K562 (cell line): Measurements from ENCODE around the gene ABHD3. TPM values are rescaled to one million over a fixed set of nuclear protein-coding genes. Genes with fewer than 3 reads are reported as not detected.

ENCODE experiments used
- ATAC-seq: fragments of 200-7000 bp; cut with Tn5 transposase; 3 replicates; pipeline ENCODE4 v1.9.1; 2020; ENCODE audit warnings: moderate library complexity
- BruUV-seq: library from RNA; stranded (reverse); fragments of 400-500 nt; replicated peaks from 2 replicates; lab custom pipeline; 2021; lab: Mats Ljungman, UMichigan
- CTCF ChIA-PET: fragments of 300-600 bp; formaldehyde crosslinking; extraction: SDS; loops from one replicate; lab custom pipeline; 2021; ENCODE audit warnings: low intra/inter-chr PET ratio; lab: Yijun Ruan, JAX
- POLR2A ChIA-PET: fragments of 300-600, 350-650 bp; sonication (Branson Sonifier 250); formaldehyde crosslinking; extraction: SDS; loops from one replicate; lab custom pipeline; 2021; ENCODE audit warnings: antibody characterized with exemption, inconsistent platforms; lab: Yijun Ruan, JAX
- DNase-seq, 4 experiments: peaks; one replicate each; pipeline versions ENCODE4 v3.0.0 to v3.0.0-alpha.2; 2011 to 2018; ENCODE audit warnings: low spot score in 3 of 4, mixed read lengths in 3 of 4; ENCODE audit errors: extremely low read depth in 1 of 4
- FAIRE-seq: peaks from 2 replicates; lab custom pipeline; 2011; peaks lifted over from hg19 to GRCh38; lab: Jason Lieb, UNC
- H2AFZ ChIP-seq: 2 replicates; pipeline ENCODE4 v1.6.0; 2011; ENCODE audit warnings: low read depth, low read length, control low read depth, inconsistent platforms
- H3K27ac ChIP-seq: fragments of 200-600 bp; 3 replicates; pipeline ENCODE4 v1.8.0; 2011; ENCODE audit warnings: low read depth, mild to moderate bottlenecking, control low read depth, inconsistent platforms, low read length, moderate library complexity, mixed read lengths; ENCODE audit errors: extremely low read depth
- H3K27me3 ChIP-seq, 2 experiments: fragments of 300-600 bp in 1 of 2; 2 replicates in 1 of 2; 3 replicates in 1 of 2; pipeline versions ENCODE4 v1.6.0 to v1.8.0; 2011; ENCODE audit warnings: inconsistent platforms in 2 of 2, low read length in 2 of 2, mild to moderate bottlenecking in 1 of 2, mixed read lengths in 1 of 2, moderate library complexity in 1 of 2; ENCODE audit not compliant: control insufficient read depth in 2 of 2, insufficient read depth in 2 of 2
- H3K36me3 ChIP-seq: fragments of 300-600 bp; 3 replicates; pipeline ENCODE4 v1.8.0; 2011; ENCODE audit warnings: mild to moderate bottlenecking, low read length, inconsistent platforms; ENCODE audit not compliant: control insufficient read depth, insufficient read depth
- H3K4me1 ChIP-seq, 2 experiments: fragments of 200-600 bp in 1 of 2; replicated peaks in 1 of 2; 2 replicates in 1 of 2; 3 replicates in 1 of 2; pipeline versions ENCODE4 v1.5.1 to v1.8.0; 2011; ENCODE audit warnings: inconsistent platforms in 2 of 2, low read length in 2 of 2, mild to moderate bottlenecking in 1 of 2, mixed read lengths in 1 of 2, moderate library complexity in 1 of 2; ENCODE audit not compliant: control insufficient read depth in 2 of 2, insufficient read depth in 2 of 2
- H3K4me2 ChIP-seq: 2 replicates; pipeline ENCODE4 v1.6.1; 2011; ENCODE audit warnings: low read length, control low read depth, inconsistent platforms, mixed read lengths; ENCODE audit not compliant: insufficient read depth
- H3K4me3 ChIP-seq: fragments of 200-600 bp; sonication (generic), shearing (Covaris generic); 2 replicates; pipeline ENCODE4 v1.5.1; 2016; ENCODE audit warnings: control low read depth, inconsistent platforms
- H3K79me2 ChIP-seq: fragments of 200-600 bp; 3 replicates; pipeline ENCODE4 v1.8.0; 2011; ENCODE audit warnings: low read length, inconsistent platforms; ENCODE audit not compliant: control insufficient read depth, insufficient read depth
- H3K9ac ChIP-seq, 2 experiments: 2 replicates each; pipeline versions ENCODE4 v1.6.0 to v1.6.1; 2011; ENCODE audit warnings: low read depth in 2 of 2, low read length in 2 of 2, control low read depth in 1 of 2, inconsistent platforms in 1 of 2, mild to moderate bottlenecking in 1 of 2, mixed read lengths in 1 of 2; ENCODE audit not compliant: insufficient read depth in 1 of 2
- H3K9me1 ChIP-seq: one replicate; pipeline ENCODE4 v1.6.0; 2011; ENCODE audit warnings: inconsistent platforms, mild to moderate bottlenecking, low read length, moderate library complexity; ENCODE audit not compliant: control insufficient read depth, insufficient read depth
- H3K9me3 ChIP-seq: replicated peaks from 2 replicates; pipeline ENCODE4 v1.5.1; 2011; ENCODE audit warnings: low read depth, low read length, inconsistent platforms; ENCODE audit not compliant: control insufficient read depth, insufficient read depth
- H4K20me1 ChIP-seq: replicated peaks from 2 replicates; pipeline ENCODE4 v1.6.1; 2011; ENCODE audit warnings: low read length, inconsistent platforms, mixed read lengths; ENCODE audit not compliant: control insufficient read depth, insufficient read depth
- BDP1 ChIP-seq: IDR thresholded peaks from 3 replicates; pipeline ENCODE4 v1.6.1; 2011; ENCODE audit not compliant: insufficient read length, insufficient read depth
- BRD4 ChIP-seq: fragments of 200-600 bp; sonication (generic); IDR thresholded peaks from 2 replicates; pipeline ENCODE4 v1.6.1; 2017; ENCODE audit warnings: inconsistent platforms
- CBX8 ChIP-seq: fragments of 200-600 bp; sonication (generic); IDR thresholded peaks from 2 replicates; pipeline ENCODE4 v1.6.1; 2012; ENCODE audit warnings: borderline replicate concordance, mixed run types, low read depth, mild to moderate bottlenecking, moderate library complexity, mixed read lengths, low read length, control low read depth, inconsistent platforms; ENCODE audit not compliant: poor library complexity, severe bottlenecking; ENCODE audit errors: extremely low read depth
- CHD4 ChIP-seq: fragments of 200-600 bp; sonication (generic); IDR thresholded peaks from 3 replicates; pipeline ENCODE4 v1.6.1; 2012; ENCODE audit warnings: low read depth, mild to moderate bottlenecking, mixed read lengths, low read length, inconsistent platforms; ENCODE audit not compliant: insufficient read depth, insufficient replicate concordance, poor library complexity, severe bottlenecking
- CREB1 ChIP-seq, 2 experiments: sonication (generic) in 1 of 2; formaldehyde crosslinking in 1 of 2; IDR thresholded peaks; 2 replicates each; pipeline versions ENCODE4 v1.6.1 to v1.8.0; 2012 to 2022; ENCODE audit warnings: inconsistent platforms in 1 of 2, mild to moderate bottlenecking in 1 of 2, missing genetic modification reagents in 1 of 2, moderate library complexity in 1 of 2
- ELF2 ChIP-seq: fragments of 250-450 bp; sonication (Bioruptor Pico); IDR thresholded peaks from 2 replicates; pipeline ENCODE4 v1.5.0; 2021; ENCODE audit warnings: mild to moderate bottlenecking
- FOXP1 ChIP-seq: sonication (generic); formaldehyde crosslinking; IDR thresholded peaks from 2 replicates; pipeline ENCODE4 v1.8.0; 2022; ENCODE audit warnings: mild to moderate bottlenecking, missing genetic modification reagents
- GATAD2A ChIP-seq: fragments of 450-650 bp; IDR thresholded peaks from 2 replicates; pipeline ENCODE4 v1.6.1; 2017
- NFXL1 ChIP-seq: fragments of 450-650 bp; formaldehyde crosslinking; IDR thresholded peaks from 2 replicates; pipeline ENCODE4 v1.4.0; 2021; ENCODE audit warnings: mild to moderate bottlenecking
- PHF20 ChIP-seq: fragments of 450-650 bp; IDR thresholded peaks from 2 replicates; pipeline ENCODE4 v1.6.1; 2018; ENCODE audit not compliant: partially characterized antibody
- SREBF2 ChIP-seq: sonication (generic); formaldehyde crosslinking; IDR thresholded peaks from 2 replicates; pipeline ENCODE4 v1.4.0; 2020; ENCODE audit warnings: mild to moderate bottlenecking, missing genetic modification reagents
- YBX1 ChIP-seq: fragments of 450-650 bp; IDR thresholded peaks from 2 replicates; pipeline ENCODE4 v1.7.1; 2016; ENCODE audit warnings: mild to moderate bottlenecking
- ZBTB1 ChIP-seq: sonication (generic); formaldehyde crosslinking; IDR thresholded peaks from 2 replicates; pipeline ENCODE4 v1.8.1; 2023; ENCODE audit warnings: missing genetic modification reagents, low read depth, mild to moderate bottlenecking, borderline replicate concordance
- ZKSCAN8 ChIP-seq: fragments of 200-800 bp; sonication (Bioruptor generic); IDR thresholded peaks from 2 replicates; pipeline ENCODE4 v1.6.1; 2016; ENCODE audit warnings: missing genetic modification characterization, missing compliant biosample characterization
- ZNF224 ChIP-seq: sonication (generic); formaldehyde crosslinking; IDR thresholded peaks from 2 replicates; pipeline ENCODE4 v1.8.0; 2022; ENCODE audit warnings: mild to moderate bottlenecking, missing genetic modification reagents
- ZNF282 ChIP-seq: sonication (generic); formaldehyde crosslinking; IDR thresholded peaks from 2 replicates; pipeline ENCODE4 v1.8.1; 2023; ENCODE audit warnings: missing genetic modification reagents
- ZNF316 ChIP-seq: fragments of 450-650 bp; IDR thresholded peaks from 2 replicates; pipeline ENCODE4 v1.6.1; 2016
- ZNF76 ChIP-seq: fragments of 250-450 bp; sonication (Bioruptor Pico); IDR thresholded peaks from 2 replicates; pipeline ENCODE4 v1.4.0; 2020; ENCODE audit warnings: mild to moderate bottlenecking, moderate library complexity, borderline replicate concordance
- WGBS: fragments of 100-300 bp; shearing (Covaris generic); methylation state at CpG from one replicate; pipeline ENCODE4 v1.1.6; 2016; ENCODE audit warnings: low coverage, mixed read lengths; ENCODE audit not compliant: insufficient coverage; ENCODE audit errors: missing lambda C conversion rate; 5-methylcytosine and 5-hydroxymethylcytosine counted together
- in situ Hi-C: fragments of 300-500 bp; cut with MboI; formaldehyde crosslinking; loops from 4 replicates; pipeline ENCODE4 v1.15.0; 2018; ENCODE audit warnings: inconsistent platforms, mixed read lengths
- intact Hi-C: fragments of 100-400 bp; cut with micrococcal nuclease; formaldehyde crosslinking; loops from 2 replicates; pipeline ENCODE4 v1.14.2; 2022
- polyA plus RNA-seq, 8 experiments: library from polyadenylated mRNA; depleted of rRNA in 4 of 8; stranded (reverse) in 5 of 8; unstranded in 3 of 8; fragments of >200 nt; fragmentation: Nextera tagmentation in 2 of 8; fragmentation: Illumina TruSeq in 1 of 8; extraction: Ambion mirVana in 2 of 8; extraction: Trizol in 1 of 8; gene quantifications; 2 replicates each; pipeline versions ENCODE4 v1.2.1 to v1.2.3, GENCODE V29; 2011 to 2014; ENCODE audit warnings: inconsistent platforms in 1 of 8, missing spikeins in 1 of 8
- total RNA-seq, 7 experiments: library from RNA; depleted of rRNA in 6 of 7; stranded (reverse); fragments of >200 nt in 6 of 7; fragmentation: Illumina TruSeq in 2 of 7; extraction: Trizol in 2 of 7; gene quantifications; 2 replicates each; pipeline versions ENCODE4 v1.2.1 to v1.2.3, GENCODE V29; 2011 to 2021; ENCODE audit warnings: low replicate concordance in 1 of 7

The ABHD3 gene
- total and polyA plus RNA-seq, 9 of the 15 experiments (the other 6 are each of a cell fraction or from before 2014, with no cell fraction given) = 6.3 to 38.8 (median 19.4) TPM

GRCh38 chr18:21682371-21683051 is 22.1 kb downstream of the ABHD3 start:
- H3K79me2 ChIP-seq = no peaks in the 10 kb centered on the region
- TF ChIP-seq PHF20 = no peak
- no peak for TF ChIP-seq ZNF316
- no peak for TF ChIP-seq YBX1
- no peak for TF ChIP-seq ZBTB1
- no peak for TF ChIP-seq ZNF76 (CRISPR knock-in tag)
- no peak for TF ChIP-seq CREB1 (IDR thresholded peaks at IDR 0.05)
- TF ChIP-seq CREB1 (CRISPR knock-in tag; IDR thresholded peaks at IDR 0.05) = no peak
- TF ChIP-seq BRD4 = no peak
- no peak for TF ChIP-seq ZKSCAN8 (CRISPR knock-in tag)
- TF ChIP-seq CBX8 = no peak
- TF ChIP-seq CHD4 = no peak
- TF ChIP-seq ZNF224 = no peak
- TF ChIP-seq BDP1 = no peak
- TF ChIP-seq SREBF2 (CRISPR knock-in tag) = no peak
- no peak for TF ChIP-seq NFXL1 (CRISPR knock-in tag)
- TF ChIP-seq FOXP1 = no peak
- TF ChIP-seq ELF2 (CRISPR knock-in tag) = no peak
- no peak for TF ChIP-seq GATAD2A
- no peak for TF ChIP-seq ZNF282
- H3K9ac ChIP-seq = no peak overlapping the region
- H4K20me1 ChIP-seq = no peaks in the 10 kb centered on the region
- H3K4me3 ChIP-seq = no peak overlapping the region
- no peaks in the 10 kb centered on the region for H3K9me3 ChIP-seq
- FAIRE-seq = no peak
- ChIA-PET POLR2A (interaction anchor here (0.8 to 1.4 kb wide), 2 partner anchors 9 to 11 kb away, joined by 3 to 4 read pairs; no protein-coding TSS in a partner anchor), CTCF (no interaction called here)
- H3K4me2 ChIP-seq = no peak overlapping the region
- peaks cover 20% of the 10 kb centered on the region; the same call in 2 of the 3 replicates for H3K36me3 ChIP-seq
- no peaks in the 10 kb centered on the region for H3K9me1 ChIP-seq
- in situ Hi-C loops = no loop called here
- H3K4me1 ChIP-seq = peaks cover 3 to 7% of the 10 kb centered on the region in 2 experiments; a peak in 4 of 5 replicates
- H2AFZ ChIP-seq = no peak overlapping the region
- 83% methylated on average over 11 of the region's 11 CpGs for WGBS
- no peaks in the 10 kb centered on the region for H3K27me3 ChIP-seq
- intact Hi-C loops = no loop called here
- no peak for DNase-seq
- no TSS peak for BruUV-seq
- no peak overlapping the region for H3K27ac ChIP-seq
- no peak for ATAC-seq
